ACC112 (cell line): ENCODE results near the gene STK10.

ENCODE experiments used
- H2AFZ ChIP-seq: fragments of 200-600 bp; sonication (generic); one replicate; pipeline ENCODE4 v1.6.0; 2017; ENCODE audit warnings: antibody characterized with exemption, low read length; ENCODE audit not compliant: unreplicated experiment
- H3K27ac ChIP-seq: fragments of 200-600 bp; sonication (generic); 2 replicates; pipeline ENCODE4 v1.5.1; 2014; ENCODE audit warnings: low read depth, mild to moderate bottlenecking, antibody characterized with exemption, low read length, moderate library complexity
- H3K27me3 ChIP-seq: fragments of 200-600 bp; sonication (generic); 2 replicates; pipeline ENCODE4 v1.6.1; 2014; ENCODE audit warnings: mild to moderate bottlenecking, antibody characterized with exemption, low read length, moderate library complexity, mixed read lengths; ENCODE audit not compliant: insufficient read depth
- H3K36me3 ChIP-seq: fragments of 200-600 bp; sonication (generic); 2 replicates; pipeline ENCODE4 v1.6.1; 2016; ENCODE audit warnings: mild to moderate bottlenecking, antibody characterized with exemption, low read length, moderate library complexity, mixed read lengths; ENCODE audit not compliant: insufficient read depth
- H3K4me1 ChIP-seq: fragments of 200-600 bp; sonication (generic); one replicate; pipeline ENCODE4 v1.6.1; 2016; ENCODE audit warnings: low read length, mixed read lengths; ENCODE audit not compliant: insufficient read depth, unreplicated experiment, control insufficient read depth
- H3K4me3 ChIP-seq: fragments of 200-600 bp; sonication (generic); 2 replicates; pipeline ENCODE4 v1.5.1; 2014; ENCODE audit warnings: mild to moderate bottlenecking, low read depth, low read length
- H3K79me2 ChIP-seq: fragments of 200-600 bp; sonication (generic); one replicate; pipeline ENCODE4 v1.6.0; 2016; ENCODE audit warnings: low read length; ENCODE audit not compliant: control insufficient read depth, unreplicated experiment, insufficient read depth

STK10 gene

DNA sequence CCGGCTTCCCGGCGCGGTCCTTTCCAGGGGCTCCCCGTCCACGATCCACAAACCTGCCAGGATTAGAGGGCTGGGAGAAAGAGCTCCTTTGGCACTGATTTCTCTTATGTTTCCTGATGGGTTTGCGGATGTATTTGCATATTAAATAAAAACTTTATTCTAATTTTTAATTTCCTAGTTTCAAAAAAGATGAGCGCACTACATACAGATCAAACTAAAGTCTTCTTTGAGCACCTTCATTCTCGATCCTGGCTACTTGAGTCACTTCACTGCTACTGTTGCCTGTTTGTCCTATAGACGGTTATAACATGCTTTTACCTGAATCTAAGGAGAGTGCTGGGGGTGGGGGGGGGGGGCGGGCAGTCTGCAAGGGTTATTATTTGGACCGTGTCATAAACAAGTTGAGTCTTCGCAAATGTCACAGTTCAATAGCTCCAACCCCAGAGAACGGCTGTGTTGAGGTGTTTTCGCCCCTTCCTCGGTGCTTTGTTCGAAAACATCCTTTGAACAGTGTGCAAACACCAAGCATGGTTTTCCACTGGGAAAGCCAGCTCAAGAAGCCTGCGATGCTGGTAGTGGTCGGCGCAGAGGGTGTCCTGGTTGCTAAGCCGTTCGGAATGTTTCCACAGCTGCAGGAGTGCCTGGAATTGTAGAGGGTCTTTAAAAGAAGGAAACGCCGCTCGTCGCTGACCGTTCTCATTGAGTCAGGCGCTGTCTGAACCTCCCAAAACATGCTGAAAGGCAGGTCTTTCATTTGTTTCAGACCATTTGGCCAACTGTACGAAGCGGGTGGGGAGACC is 1.1 kb upstream of the STK10 start:
- no peaks in the 10 kb centered on the region for H3K27me3 ChIP-seq
- peak overlapping the region; percentile 94 for H3K4me3 ChIP-seq
- no peaks in the 10 kb centered on the region for H3K36me3 ChIP-seq
- no peak overlapping the region for H3K27ac ChIP-seq
- H3K79me2 ChIP-seq: peaks cover 27% of the 10 kb centered on the region
- H3K4me1 ChIP-seq: peaks cover 15% of the 10 kb centered on the region
- no peak overlapping the region for H2AFZ ChIP-seq

DNA sequence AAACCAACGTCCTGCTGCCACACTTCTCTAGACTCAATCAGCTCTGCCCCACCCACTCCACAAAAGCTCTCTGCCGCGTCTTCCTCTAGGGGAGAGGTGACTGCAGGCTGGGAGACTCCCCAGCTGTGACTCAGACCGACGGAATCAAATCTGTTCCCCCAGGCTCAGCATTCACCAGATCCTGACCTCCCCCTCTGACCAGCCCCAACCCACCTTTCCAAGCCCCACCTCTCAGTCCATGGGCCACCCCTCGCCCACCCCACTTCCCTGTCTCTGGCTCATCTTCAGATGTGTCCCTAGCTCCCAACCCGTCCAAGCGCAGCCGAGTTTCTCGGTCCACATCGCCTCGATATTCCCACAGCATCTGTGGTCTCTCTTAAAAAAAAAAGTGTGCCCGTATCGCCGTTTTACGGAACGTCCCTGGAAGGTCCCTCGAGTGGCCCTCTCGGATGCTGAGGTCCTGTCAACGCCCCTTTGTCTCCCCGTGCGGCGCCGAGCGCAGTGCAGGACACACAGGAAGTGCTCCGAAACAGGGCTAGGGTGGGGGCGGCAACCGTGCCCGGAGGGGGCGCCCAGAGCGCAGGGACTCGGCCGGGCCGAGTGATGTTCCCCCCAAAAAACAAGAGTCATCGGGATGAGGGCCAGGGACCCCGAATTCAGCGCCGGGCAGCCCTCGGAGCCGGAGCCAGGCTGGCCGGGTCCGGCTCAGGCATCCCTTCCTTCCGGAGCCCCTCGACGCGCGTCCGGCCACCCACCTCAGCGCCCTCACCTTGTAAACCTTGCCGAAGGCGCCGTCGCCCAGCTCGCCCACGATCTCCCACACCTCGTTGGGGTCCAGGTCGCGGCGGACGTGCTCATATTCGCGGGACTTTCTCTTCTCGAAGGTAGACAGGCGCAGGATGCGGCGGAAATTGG is 649 bp downstream of the STK10 start:
- H3K4me3 ChIP-seq: peak overlapping the region; percentile 94
- peak overlapping the region; percentile 76 for H3K27ac ChIP-seq
- no peaks in the 10 kb centered on the region for H3K27me3 ChIP-seq
- H3K4me1 ChIP-seq: peaks cover 15% of the 10 kb centered on the region
- peaks cover 44% of the 10 kb centered on the region for H3K79me2 ChIP-seq
- H2AFZ ChIP-seq: peak overlapping the region; percentile 83
- H3K36me3 ChIP-seq: no peaks in the 10 kb centered on the region

DNA sequence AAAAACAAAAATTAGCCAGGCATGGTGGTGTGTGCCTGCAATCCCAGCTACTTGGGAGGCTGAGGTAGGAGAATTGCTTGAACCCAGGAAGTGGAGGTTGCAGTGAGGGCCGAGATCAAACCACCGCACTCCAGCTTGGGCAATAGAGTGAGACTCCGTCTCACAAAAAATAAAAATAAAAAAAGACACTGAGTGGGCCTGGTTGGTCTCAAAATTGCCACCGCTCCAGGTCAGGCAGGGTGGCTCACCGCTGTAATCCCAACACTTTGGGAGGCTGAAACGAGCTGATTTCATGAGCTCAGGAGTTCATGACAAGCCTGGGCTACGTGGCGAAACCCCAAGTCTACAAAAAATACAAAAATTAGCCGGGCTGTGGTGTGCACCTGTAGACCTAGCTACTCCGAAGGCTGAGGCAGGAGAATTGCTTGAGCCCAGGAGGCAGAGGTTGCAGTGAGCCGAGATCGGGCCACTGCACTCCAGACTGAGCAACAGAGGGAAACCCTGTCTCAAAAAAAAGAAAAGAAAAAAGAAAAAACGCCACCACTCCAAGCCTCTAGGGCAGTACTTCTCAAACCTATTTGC is 1.8 kb downstream of the STK10 start:
- Histone ChIP-seq H3K27me3 (no peaks in the 10 kb centered on the region), H2AFZ (no peak overlapping the region), H3K36me3 (no peaks in the 10 kb centered on the region), H3K4me3 (peak overlapping the region; percentile 94), H3K79me2 (peaks cover 51% of the 10 kb centered on the region), H3K27ac (peak overlapping the region; percentile 76), H3K4me1 (peaks cover 15% of the 10 kb centered on the region)

DNA sequence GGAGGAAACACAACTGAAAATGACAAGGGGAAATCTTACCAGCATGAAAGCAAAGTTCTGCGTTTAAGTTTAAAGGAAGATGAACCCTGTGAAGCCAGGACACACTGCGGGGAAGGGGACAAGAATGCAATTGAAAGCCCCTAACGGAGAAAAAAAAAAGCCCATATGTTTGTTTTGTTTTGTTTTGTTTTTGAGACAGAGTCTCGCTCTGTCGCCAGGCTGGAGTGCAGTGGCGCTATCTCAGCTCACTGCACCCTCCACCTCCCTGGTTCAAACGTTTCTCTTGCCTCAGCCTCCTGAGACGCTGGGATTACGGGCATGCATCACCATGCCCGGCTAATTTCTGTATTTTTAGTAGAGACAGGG is 2.9 kb downstream of the STK10 start:
- peaks cover 15% of the 10 kb centered on the region for H3K4me1 ChIP-seq
- H3K27me3 ChIP-seq: no peaks in the 10 kb centered on the region
- H3K4me3 ChIP-seq: no peak overlapping the region
- no peak overlapping the region for H2AFZ ChIP-seq
- H3K79me2 ChIP-seq: peaks cover 58% of the 10 kb centered on the region
- no peak overlapping the region for H3K27ac ChIP-seq
- no peaks in the 10 kb centered on the region for H3K36me3 ChIP-seq

DNA sequence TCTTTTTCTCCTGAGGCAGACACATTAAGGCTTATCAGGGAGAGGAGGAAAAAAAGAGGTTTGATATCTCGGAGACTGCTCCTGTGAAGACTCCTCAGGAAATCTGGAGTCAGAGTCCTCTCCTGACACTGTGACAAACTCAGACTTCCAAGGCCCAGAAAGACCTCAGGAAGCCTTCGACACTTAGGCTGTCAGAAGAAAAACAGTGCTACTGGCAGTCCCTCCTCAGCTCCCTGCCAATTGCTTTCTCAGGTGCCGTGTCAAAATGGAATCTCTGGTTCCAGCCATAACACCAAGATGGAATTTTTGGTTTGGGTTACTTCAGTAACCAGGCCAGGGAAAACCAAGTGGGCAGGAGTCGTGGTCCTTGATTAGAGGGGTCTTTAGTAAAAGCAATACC is 4.1 kb downstream of the STK10 start:
- Histone ChIP-seq H3K27me3 (no peaks in the 10 kb centered on the region), H3K36me3 (no peaks in the 10 kb centered on the region), H3K79me2 (peaks cover 70% of the 10 kb centered on the region), H3K4me3 (no peak overlapping the region), H2AFZ (no peak overlapping the region), H3K4me1 (peaks cover 15% of the 10 kb centered on the region), H3K27ac (no peak overlapping the region)

DNA sequence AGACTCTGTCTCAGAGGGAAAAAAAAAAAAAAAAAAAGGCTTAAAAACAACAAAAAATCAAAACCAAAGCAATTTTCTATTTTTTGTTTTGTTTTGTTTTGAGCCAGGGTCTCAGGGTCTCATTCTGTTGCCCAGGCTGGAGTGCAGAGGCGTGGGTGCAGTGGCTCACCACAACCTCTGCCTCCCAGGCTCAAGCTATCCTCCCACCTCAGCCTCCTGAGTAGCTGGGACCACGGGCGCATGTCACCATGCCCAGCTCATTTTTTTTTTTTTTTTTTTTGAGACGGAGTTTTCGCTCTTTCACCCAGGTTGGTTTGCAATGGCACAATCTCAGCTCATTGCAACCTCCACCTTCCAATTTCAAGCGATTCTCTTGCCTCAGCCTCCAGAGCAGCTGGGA is 5.7 kb downstream of the STK10 start:
- Histone ChIP-seq H3K4me3 (no peak overlapping the region), H3K4me1 (peaks cover 15% of the 10 kb centered on the region), H2AFZ (no peak overlapping the region), H3K36me3 (no peaks in the 10 kb centered on the region), H3K27me3 (no peaks in the 10 kb centered on the region), H3K79me2 (peaks cover 81% of the 10 kb centered on the region), H3K27ac (no peak overlapping the region)

DNA sequence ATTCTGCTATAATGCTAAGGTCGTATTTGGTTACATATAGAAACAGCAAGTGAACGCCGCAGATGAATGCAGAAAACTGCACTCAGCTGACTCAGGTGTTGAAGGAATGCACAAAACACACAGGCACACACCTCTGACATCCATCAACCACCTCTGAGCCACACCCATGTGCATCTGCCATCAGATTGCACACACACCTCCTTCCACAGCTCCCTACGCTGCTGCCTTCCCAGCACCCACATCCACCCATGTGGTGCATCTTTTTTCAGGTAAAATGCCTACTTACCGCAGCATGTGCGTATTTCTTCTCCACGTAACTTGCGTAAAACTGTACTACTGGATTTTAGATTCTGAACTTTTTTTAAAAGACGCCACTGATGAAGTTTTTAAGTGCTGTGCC is 7.1 kb downstream of the STK10 start:
- no peak overlapping the region for H3K4me3 ChIP-seq
- no peaks in the 10 kb centered on the region for H3K27me3 ChIP-seq
- H3K36me3 ChIP-seq: no peaks in the 10 kb centered on the region
- H3K79me2 ChIP-seq: peaks cover 74% of the 10 kb centered on the region
- H2AFZ ChIP-seq: no peak overlapping the region
- H3K4me1 ChIP-seq: peaks cover 6% of the 10 kb centered on the region
- H3K27ac ChIP-seq: no peak overlapping the region

DNA sequence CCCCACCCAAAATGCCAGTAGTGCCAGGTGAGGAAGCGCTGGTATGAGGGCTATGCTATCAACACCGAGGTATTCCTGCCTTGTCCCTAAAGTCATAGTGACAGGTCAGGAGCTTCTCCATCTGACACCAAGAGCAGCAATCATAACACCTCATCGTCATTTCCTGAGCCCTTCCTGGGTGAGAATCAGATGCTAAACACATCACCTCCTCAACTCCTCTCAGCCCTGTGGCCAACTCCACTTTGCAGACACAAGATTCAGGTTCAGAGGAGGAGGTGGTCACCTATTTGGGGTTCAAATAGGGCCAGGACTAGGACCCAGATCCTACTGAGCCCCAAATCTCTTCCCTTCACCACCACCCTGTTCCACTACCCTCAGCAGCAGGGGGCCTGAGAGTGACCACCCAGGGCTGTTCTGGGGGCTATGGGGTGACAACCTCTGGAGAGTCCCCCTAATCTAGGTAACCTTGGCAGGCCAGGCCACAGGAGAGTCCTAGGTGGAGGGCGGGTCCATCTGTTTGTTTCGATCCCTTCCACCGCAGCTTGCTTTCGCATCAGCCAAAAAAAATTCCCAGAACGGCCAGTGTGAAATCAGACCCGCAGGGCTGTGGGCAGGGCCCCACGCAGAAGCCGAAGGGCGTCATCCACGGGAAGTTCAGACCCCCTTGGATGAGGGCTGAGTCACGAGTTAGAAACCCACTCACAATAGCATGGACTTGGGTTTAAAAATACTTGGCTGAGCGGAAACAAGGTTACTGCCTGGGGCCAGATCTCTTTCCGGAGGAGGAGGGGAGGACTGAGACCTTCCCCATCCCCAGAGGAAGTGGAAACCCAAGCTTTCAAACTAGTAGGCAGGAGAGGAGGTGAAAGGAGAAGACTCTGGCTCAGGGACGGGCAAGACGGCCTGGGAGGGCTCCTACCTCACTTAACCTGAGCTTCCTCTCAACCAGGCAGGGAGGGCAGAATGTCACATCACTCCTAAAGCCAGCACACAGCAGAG is 8.7 kb downstream of the STK10 start:
- Histone ChIP-seq H3K4me3 (no peak overlapping the region), H3K36me3 (no peaks in the 10 kb centered on the region), H3K79me2 (peaks cover 63% of the 10 kb centered on the region), H3K27me3 (no peaks in the 10 kb centered on the region), H2AFZ (no peak overlapping the region), H3K27ac (no peak overlapping the region), H3K4me1 (peaks cover 4% of the 10 kb centered on the region)

DNA sequence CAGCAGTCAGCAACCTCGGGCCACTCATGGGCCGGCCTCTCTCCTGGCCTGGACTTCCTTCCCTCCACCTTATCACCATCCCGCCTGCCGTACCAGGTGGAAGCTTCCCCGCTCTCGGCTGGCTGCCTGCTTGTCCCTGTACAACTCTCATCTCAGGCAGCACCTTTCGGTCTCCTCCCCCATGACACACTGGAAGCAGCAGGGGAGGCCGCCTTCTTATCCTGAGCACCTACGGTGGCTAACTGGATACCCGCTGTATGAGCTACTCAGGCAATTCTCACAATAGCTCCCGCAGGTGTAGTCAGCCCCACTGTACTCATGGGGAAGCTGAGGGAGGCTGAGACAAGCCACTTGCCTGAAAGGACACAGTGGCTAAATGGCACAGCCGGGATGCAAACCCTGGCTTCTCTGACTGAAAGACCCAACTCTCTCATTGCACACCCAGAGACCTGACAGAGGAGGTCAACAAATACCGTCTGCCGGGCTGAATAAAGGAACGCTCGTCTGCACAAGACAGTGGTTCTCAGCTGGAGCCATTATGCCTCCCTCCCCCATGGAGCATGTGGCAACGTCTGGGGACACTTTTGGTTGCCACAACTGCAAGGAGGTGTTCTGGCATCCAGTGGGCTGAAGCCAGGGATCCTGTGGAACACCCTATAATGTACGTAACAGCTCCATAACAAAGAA is 9.6 kb downstream of the STK10 start:
- Histone ChIP-seq H3K27ac (no peak overlapping the region), H3K36me3 (no peaks in the 10 kb centered on the region), H3K4me3 (no peak overlapping the region), H3K27me3 (no peaks in the 10 kb centered on the region), H2AFZ (no peak overlapping the region), H3K4me1 (peaks cover 4% of the 10 kb centered on the region), H3K79me2 (peaks cover 54% of the 10 kb centered on the region)
